ENCODE data around the gene PFDN5.
"Not testable (repeated sequence)": the region's sequence is repeated elsewhere in the genome, so short reads cannot be mapped to it uniquely, and the experiment has no call there.

The PFDN5 gene

GRCh38 chr12:53327435-53328042 lies 32.2 kb downstream of the PFDN5 start:
- DNase-seq (ENCODE audit: low read depth in 2 of 2) = no peak

GRCh38 chr12:53328043-53328435 lies 32.7 kb downstream of the PFDN5 start:
- DNase-seq (ENCODE audit: low read depth in 2 of 2) = no peak

- DNase-seq (ENCODE audit: low read depth in 2 of 2) = no peak
Observed at GRCh38 chr12:53330671-53331070, 35.3 kb downstream of the PFDN5 start.

GRCh38 chr12:53332339-53332738 lies 37.0 kb downstream of the PFDN5 start:
- DNase-seq (ENCODE audit: low read depth in 2 of 2) = not testable (repeated sequence)

- DNase-seq (ENCODE audit: low read depth in 2 of 2) = no peak
Observed at GRCh38 chr12:53332744-53333143, 37.4 kb downstream of the PFDN5 start.

GRCh38 chr12:53333289-53333688 lies 37.9 kb downstream of the PFDN5 start:
- no peak for DNase-seq (ENCODE audit: low read depth in 2 of 2)

- DNase-seq (ENCODE audit: low read depth in 2 of 2) = no peak
Observed at GRCh38 chr12:53333845-53334244, 38.5 kb downstream of the PFDN5 start.

- DNase-seq (ENCODE audit: low read depth in 2 of 2) = no peak
Observed at GRCh38 chr12:53334822-53335221, 39.5 kb downstream of the PFDN5 start.

- DNase-seq (ENCODE audit: low read depth in 2 of 2) = no peak
Observed at GRCh38 chr12:53336181-53336681, 40.9 kb downstream of the PFDN5 start, which contains the start of gene SP7. Gene SP7 (minus strand): TSS chr12:53336354. CDS start chr12:53335646, 708 bp downstream.

GRCh38 chr12:53338017-53338416 lies 42.7 kb downstream of the PFDN5 start:
- DNase-seq (ENCODE audit: low read depth in 2 of 2) = no peak

GRCh38 chr12:53338916-53339315 lies 43.6 kb downstream of the PFDN5 start:
- no peak for DNase-seq (ENCODE audit: low read depth in 2 of 2)

- no peak for DNase-seq (ENCODE audit: low read depth in 2 of 2)
Observed at GRCh38 chr12:53340398-53340797, 45.1 kb downstream of the PFDN5 start.

- no peak for DNase-seq (ENCODE audit: low read depth in 2 of 2)
Observed at GRCh38 chr12:53343449-53343848, 48.1 kb downstream of the PFDN5 start.

- DNase-seq (ENCODE audit: low read depth in 2 of 2) = no peak
Observed at GRCh38 chr12:53343969-53344368, 48.6 kb downstream of the PFDN5 start.

- no peak for DNase-seq (ENCODE audit: low read depth in 2 of 2)
Observed at GRCh38 chr12:53344487-53344823, 49.1 kb downstream of the PFDN5 start.

- peak; percentile 20 to 58 for DNase-seq (ENCODE audit: low read depth in 2 of 2)
Observed at GRCh38 chr12:53344824-53345485, 49.6 kb downstream of the PFDN5 start.

- DNase-seq (ENCODE audit: low read depth in 2 of 2) = no peak
Observed at GRCh38 chr12:53345486-53346188, 50.3 kb downstream of the PFDN5 start.

- no peak for DNase-seq (ENCODE audit: low read depth in 2 of 2)
Observed at GRCh38 chr12:53346491-53346890, 51.1 kb downstream of the PFDN5 start.

- no peak for DNase-seq (ENCODE audit: low read depth in 2 of 2)
Observed at GRCh38 chr12:53347905-53348304, 52.6 kb downstream of the PFDN5 start.

Data from stimulated activated CD4-positive, alpha-beta T cell treated with anti-CD3 and anti-CD28 coated beads, Interleukin-1b, Interleukin-23, amount 100 ng/mL, for 1 hour (primary cell).